ENCODE data around the gene ZFPL1.

The ZFPL1 gene

GRCh38 chr11:65083834-65084597 is at the start of gene ZFPL1, which contains the start of gene CDCA5:
TSS of gene ZFPL1 (plus strand) at chr11:65084222. CDS start at chr11:65084699, 477 bp downstream.
TSS of gene CDCA5 (minus strand) at chr11:65084040. CDS start at chr11:65083978, 62 bp downstream.
- Histone ChIP-seq H3K36me3 (ENCODE audit: control insufficient read depth in 1 of 2, insufficient read depth in 2 of 2, low read length in 2 of 2) (peaks cover 22 to 40% of the 10 kb centered on the region in 2 donors), H3K9ac (ENCODE audit: low read depth in 1 of 2, low read length in 2 of 2) (peak within 1 kb of the TSS; percentile 82 to 96)

GRCh38 chr11:65034423-65034822 is 49.6 kb upstream of the ZFPL1 start:
- Histone ChIP-seq H3K9me3 (ENCODE audit: control insufficient read depth in 1 of 2, low read length in 2 of 2) (no peaks in the 10 kb centered on the region), H3K4me3 (ENCODE audit: low read depth in 1 of 2, low read length in 2 of 2) (no peak overlapping the region), H3K36me3 (ENCODE audit: control insufficient read depth in 1 of 2, insufficient read depth in 2 of 2, low read length in 2 of 2) (peaks cover 28 to 51% of the 10 kb centered on the region in 2 donors), H3K27ac (ENCODE audit: low read depth, low read length) (no peak overlapping the region), H3K9ac (ENCODE audit: low read depth in 1 of 2, low read length in 2 of 2) (no peak overlapping the region), H3K27me3 (ENCODE audit: control insufficient read depth in 1 of 2, insufficient read depth in 2 of 2, low read length in 2 of 2) (no peaks in the 10 kb centered on the region), H3K4me1 (ENCODE audit: control insufficient read depth in 1 of 2, insufficient read depth in 2 of 2, low read length in 2 of 2) (no peaks in the 10 kb centered on the region)

More at GRCh38 chr11:65083834-65084597, at the start of gene ZFPL1, which contains the start of gene CDCA5:
- H3K4me3 ChIP-seq (ENCODE audit: low read depth in 1 of 2, low read length in 2 of 2): peak within 1 kb of the TSS; percentile 85 to 99
- H3K27me3 ChIP-seq (ENCODE audit: control insufficient read depth in 1 of 2, insufficient read depth in 2 of 2, low read length in 2 of 2): no peaks in the 10 kb centered on the region
- peaks cover 23 to 25% of the 10 kb centered on the region in 2 donors for H3K4me1 ChIP-seq (ENCODE audit: control insufficient read depth in 1 of 2, insufficient read depth in 2 of 2, low read length in 2 of 2)
- H3K27ac ChIP-seq (ENCODE audit: low read depth, low read length): peak within 1 kb of the TSS; percentile 97
- H3K9me3 ChIP-seq (ENCODE audit: control insufficient read depth in 1 of 2, low read length in 2 of 2): no peaks in the 10 kb centered on the region

- Histone ChIP-seq H3K27ac (ENCODE audit: low read depth, low read length) (no peak overlapping the region), H3K36me3 (ENCODE audit: control insufficient read depth in 1 of 2, insufficient read depth in 2 of 2, low read length in 2 of 2) (peaks cover 28 to 51% of the 10 kb centered on the region in 2 donors)
Measured at GRCh38 chr11:65035579-65035978, 48.4 kb upstream of the ZFPL1 start.

GRCh38 chr11:65036931-65037330 is 47.1 kb upstream of the ZFPL1 start:
- no peak overlapping the region for H3K4me3 ChIP-seq (ENCODE audit: low read depth in 1 of 2, low read length in 2 of 2)
- H3K9me3 ChIP-seq (ENCODE audit: control insufficient read depth in 1 of 2, low read length in 2 of 2): no peaks in the 10 kb centered on the region
- peaks cover 27 to 48% of the 10 kb centered on the region in 2 donors for H3K36me3 ChIP-seq (ENCODE audit: control insufficient read depth in 1 of 2, insufficient read depth in 2 of 2, low read length in 2 of 2)
- no peaks in the 10 kb centered on the region for H3K27me3 ChIP-seq (ENCODE audit: control insufficient read depth in 1 of 2, insufficient read depth in 2 of 2, low read length in 2 of 2)
- H3K9ac ChIP-seq (ENCODE audit: low read depth in 1 of 2, low read length in 2 of 2): no peak overlapping the region
- H3K27ac ChIP-seq (ENCODE audit: low read depth, low read length): no peak overlapping the region
- H3K4me1 ChIP-seq (ENCODE audit: control insufficient read depth in 1 of 2, insufficient read depth in 2 of 2, low read length in 2 of 2): peaks cover 4 to 8% of the 10 kb centered on the region in 2 donors

More at GRCh38 chr11:65035579-65035978, 48.4 kb upstream of the ZFPL1 start:
- Histone ChIP-seq H3K9ac (ENCODE audit: low read depth in 1 of 2, low read length in 2 of 2) (no peak overlapping the region), H3K27me3 (ENCODE audit: control insufficient read depth in 1 of 2, insufficient read depth in 2 of 2, low read length in 2 of 2) (no peaks in the 10 kb centered on the region), H3K4me3 (ENCODE audit: low read depth in 1 of 2, low read length in 2 of 2) (no peak overlapping the region), H3K9me3 (ENCODE audit: control insufficient read depth in 1 of 2, low read length in 2 of 2) (no peaks in the 10 kb centered on the region), H3K4me1 (ENCODE audit: control insufficient read depth in 1 of 2, insufficient read depth in 2 of 2, low read length in 2 of 2) (peaks cover 0 to 5% of the 10 kb centered on the region in 2 donors)

GRCh38 chr11:65040520-65040846 is 43.5 kb upstream of the ZFPL1 start:
- peaks cover 14 to 37% of the 10 kb centered on the region in 2 donors for H3K36me3 ChIP-seq (ENCODE audit: control insufficient read depth in 1 of 2, insufficient read depth in 2 of 2, low read length in 2 of 2)
- H3K27me3 ChIP-seq (ENCODE audit: control insufficient read depth in 1 of 2, insufficient read depth in 2 of 2, low read length in 2 of 2): no peaks in the 10 kb centered on the region
- H3K4me3 ChIP-seq (ENCODE audit: low read depth in 1 of 2, low read length in 2 of 2): peak overlapping the region; percentile 71 to 79
- H3K9me3 ChIP-seq (ENCODE audit: control insufficient read depth in 1 of 2, low read length in 2 of 2): no peaks in the 10 kb centered on the region
- peaks cover 12 to 19% of the 10 kb centered on the region in 2 donors for H3K4me1 ChIP-seq (ENCODE audit: control insufficient read depth in 1 of 2, insufficient read depth in 2 of 2, low read length in 2 of 2)
- H3K9ac ChIP-seq (ENCODE audit: low read depth in 1 of 2, low read length in 2 of 2): peak overlapping the region; percentile 39 to 46
- H3K27ac ChIP-seq (ENCODE audit: low read depth, low read length): peak overlapping the region; percentile 97

- Histone ChIP-seq H3K9ac (ENCODE audit: low read depth in 1 of 2, low read length in 2 of 2) (peak within 1 kb of the TSS; percentile 46 to 66), H3K36me3 (ENCODE audit: control insufficient read depth in 1 of 2, insufficient read depth in 2 of 2, low read length in 2 of 2) (peaks cover 16 to 37% of the 10 kb centered on the region in 2 donors)
Measured at GRCh38 chr11:65040847-65041622, 43.0 kb upstream of the ZFPL1 start, which contains the start of gene SAC3D1. TSS of gene SAC3D1 (plus strand) at chr11:65041210. CDS start at chr11:65041293, 83 bp downstream.

GRCh38 chr11:65042891-65043290 is 41.1 kb upstream of the ZFPL1 start:
- peaks cover 16 to 25% of the 10 kb centered on the region in 2 donors for H3K4me1 ChIP-seq (ENCODE audit: control insufficient read depth in 1 of 2, insufficient read depth in 2 of 2, low read length in 2 of 2)
- H3K4me3 ChIP-seq (ENCODE audit: low read depth in 1 of 2, low read length in 2 of 2): no peak overlapping the region
- H3K9me3 ChIP-seq (ENCODE audit: control insufficient read depth in 1 of 2, low read length in 2 of 2): no peaks in the 10 kb centered on the region
- H3K27me3 ChIP-seq (ENCODE audit: control insufficient read depth in 1 of 2, insufficient read depth in 2 of 2, low read length in 2 of 2): no peaks in the 10 kb centered on the region
- no peak overlapping the region for H3K27ac ChIP-seq (ENCODE audit: low read depth, low read length)
- H3K36me3 ChIP-seq (ENCODE audit: control insufficient read depth in 1 of 2, insufficient read depth in 2 of 2, low read length in 2 of 2): peaks cover 10 to 29% of the 10 kb centered on the region in 2 donors
- no peak overlapping the region for H3K9ac ChIP-seq (ENCODE audit: low read depth in 1 of 2, low read length in 2 of 2)

More at GRCh38 chr11:65040847-65041622, 43.0 kb upstream of the ZFPL1 start, which contains the start of gene SAC3D1:
- Histone ChIP-seq H3K27ac (ENCODE audit: low read depth, low read length) (peak within 1 kb of the TSS; percentile 97), H3K27me3 (ENCODE audit: control insufficient read depth in 1 of 2, insufficient read depth in 2 of 2, low read length in 2 of 2) (no peaks in the 10 kb centered on the region), H3K4me3 (ENCODE audit: low read depth in 1 of 2, low read length in 2 of 2) (peak within 1 kb of the TSS; percentile 71 to 79), H3K4me1 (ENCODE audit: control insufficient read depth in 1 of 2, insufficient read depth in 2 of 2, low read length in 2 of 2) (peaks cover 12 to 19% of the 10 kb centered on the region in 2 donors), H3K9me3 (ENCODE audit: control insufficient read depth in 1 of 2, low read length in 2 of 2) (no peaks in the 10 kb centered on the region)

- H3K27me3 ChIP-seq (ENCODE audit: control insufficient read depth in 1 of 2, insufficient read depth in 2 of 2, low read length in 2 of 2): no peaks in the 10 kb centered on the region
- H3K9ac ChIP-seq (ENCODE audit: low read depth in 1 of 2, low read length in 2 of 2): no peak overlapping the region
- peaks cover 16 to 32% of the 10 kb centered on the region in 2 donors for H3K4me1 ChIP-seq (ENCODE audit: control insufficient read depth in 1 of 2, insufficient read depth in 2 of 2, low read length in 2 of 2)
- H3K4me3 ChIP-seq (ENCODE audit: low read depth in 1 of 2, low read length in 2 of 2): no peak overlapping the region
- peaks cover 9 to 21% of the 10 kb centered on the region in 2 donors for H3K36me3 ChIP-seq (ENCODE audit: control insufficient read depth in 1 of 2, insufficient read depth in 2 of 2, low read length in 2 of 2)
- H3K27ac ChIP-seq (ENCODE audit: low read depth, low read length): no peak overlapping the region
- H3K9me3 ChIP-seq (ENCODE audit: control insufficient read depth in 1 of 2, low read length in 2 of 2): no peaks in the 10 kb centered on the region
Measured at GRCh38 chr11:65043881-65044501, 40.0 kb upstream of the ZFPL1 start.

- H3K4me1 ChIP-seq (ENCODE audit: control insufficient read depth in 1 of 2, insufficient read depth in 2 of 2, low read length in 2 of 2): peaks cover 16 to 32% of the 10 kb centered on the region in 2 donors
Measured at GRCh38 chr11:65045061-65045460, 39.0 kb upstream of the ZFPL1 start.

More at GRCh38 chr11:65045061-65045460, 39.0 kb upstream of the ZFPL1 start:
- H3K9ac ChIP-seq (ENCODE audit: low read depth in 1 of 2, low read length in 2 of 2): no peak overlapping the region
- H3K27ac ChIP-seq (ENCODE audit: low read depth, low read length): no peak overlapping the region
- no peaks in the 10 kb centered on the region for H3K27me3 ChIP-seq (ENCODE audit: control insufficient read depth in 1 of 2, insufficient read depth in 2 of 2, low read length in 2 of 2)
- H3K9me3 ChIP-seq (ENCODE audit: control insufficient read depth in 1 of 2, low read length in 2 of 2): no peaks in the 10 kb centered on the region
- H3K36me3 ChIP-seq (ENCODE audit: control insufficient read depth in 1 of 2, insufficient read depth in 2 of 2, low read length in 2 of 2): peaks cover 9 to 21% of the 10 kb centered on the region in 2 donors
- no peak overlapping the region for H3K4me3 ChIP-seq (ENCODE audit: low read depth in 1 of 2, low read length in 2 of 2)

Measured in duodenal mucosa (tissue), 2 donors.